Uterus (tissue), 4 donors: ENCODE measurements around the gene PRPF38A. TPM values are rescaled to one million over a fixed set of nuclear protein-coding genes. Genes with fewer than 3 reads are reported as not detected.
"Not testable (repeated sequence)": the region's sequence is repeated elsewhere in the genome, so short reads cannot be mapped to it uniquely, and the experiment has no call there.

Source experiments
- DNase-seq, 2 donors: peaks; one replicate each; pipeline ENCODE4 v3.0.0-alpha.2; 2019 to 2020
- H3K27ac ChIP-seq, 2 donors: fragments of 200-600 bp; sonication (generic); 1 replicate in 1 of 2; 2 replicates in 1 of 2; pipeline ENCODE4 v1.5.1; 2016 to 2018
- H3K27me3 ChIP-seq, 2 donors: fragments of 200-600 bp; sonication (generic); one replicate each; pipeline ENCODE4 v1.5.1; 2018 to 2019; ENCODE audit warnings: control low read depth in 1 of 2
- H3K36me3 ChIP-seq, 2 donors: fragments of 200-600 bp; sonication (generic); one replicate each; pipeline ENCODE4 v1.5.1; 2019; ENCODE audit warnings: control low read depth in 1 of 2
- H3K4me1 ChIP-seq, 2 donors: fragments of 200-600 bp; sonication (generic); one replicate each; pipeline ENCODE4 v1.5.1; 2018 to 2019; ENCODE audit warnings: control low read depth in 1 of 2
- H3K4me3 ChIP-seq, 2 donors: fragments of 200-600 bp; sonication (generic); 1 replicate in 1 of 2; 2 replicates in 1 of 2; pipeline ENCODE4 v1.5.1; 2018 to 2019; ENCODE audit warnings: mild to moderate bottlenecking in 1 of 2
- H3K9me3 ChIP-seq, 2 donors: fragments of 200-600 bp; sonication (generic); one replicate each; pipeline ENCODE4 v1.5.1; 2019; ENCODE audit warnings: control low read depth in 1 of 2
- CTCF ChIP-seq, 4 experiments: fragments of 200-600 bp in 2 of 4; fragments of 450-650 bp in 2 of 4; sonication (generic) in 2 of 4; IDR thresholded peaks; one replicate each; pipeline ENCODE4 v1.5.1; 2016 to 2019; ENCODE audit warnings: antibody characterized with exemption in 4 of 4, mild to moderate bottlenecking in 2 of 4, moderate library complexity in 1 of 4
- POLR2A ChIP-seq, 2 donors: fragments of 450-650 bp; IDR thresholded peaks; one replicate each; pipeline ENCODE4 v1.6.1; 2016; ENCODE audit warnings: antibody characterized with exemption in 2 of 2, mild to moderate bottlenecking in 1 of 2, moderate library complexity in 1 of 2
- intact Hi-C: fragments of 100-400 bp; cut with DNase I; formaldehyde crosslinking; loops from one replicate; pipeline ENCODE4 v1.15.1; 2023; ENCODE audit warnings: low total_unique reads
- total RNA-seq, 4 donors: library from RNA; depleted of rRNA in 3 of 4; stranded (reverse); fragments of >200 nt in 3 of 4; gene quantifications; one replicate each; pipeline versions ENCODE4 v1.1.0 to v1.2.4, GENCODE V29; 2014 to 2023
- donor health status: DM: yes; HTN: yes; CAD: no.

PRPF38A gene
- total RNA-seq, 4 donors from 2014 or later, result 4.6 to 58.2 (median 30.7) TPM

GRCh38 chr1:52368383-52369172 is 35.8 kb upstream of the PRPF38A start:
- Histone ChIP-seq H3K27me3 (no peaks in the 10 kb centered on the region), H3K27ac (no peak overlapping the region), H3K4me1 (no peaks in the 10 kb centered on the region), H3K36me3 (no peaks in the 10 kb centered on the region), H3K4me3 (peak overlapping the region; percentile 13 to 23), H3K9me3 (no peaks in the 10 kb centered on the region)
- intact Hi-C loops, result no loop called here
- no peak for DNase-seq
- TF ChIP-seq POLR2A (IDR thresholded peaks at IDR 0.05) (no peak), CTCF (IDR thresholded peaks at IDR 0.05) (no peak)

GRCh38 chr1:52369851-52370250 is 34.6 kb upstream of the PRPF38A start:
- H3K27me3 ChIP-seq, H3K4me1 ChIP-seq, H3K27ac ChIP-seq, H3K36me3 ChIP-seq, H3K9me3 ChIP-seq, H3K4me3 ChIP-seq, intact Hi-C loops, DNase-seq: not testable (repeated sequence)

GRCh38 chr1:52385376-52385775 is 19.0 kb upstream of the PRPF38A start:
- no peaks in the 10 kb centered on the region for H3K9me3 ChIP-seq
- H3K27ac ChIP-seq, result no peak overlapping the region
- intact Hi-C loops, result no loop called here
- no peak for TF ChIP-seq POLR2A (IDR thresholded peaks at IDR 0.05)
- TF ChIP-seq CTCF (IDR thresholded peaks at IDR 0.05), result no peak
- H3K36me3 ChIP-seq, result no peaks in the 10 kb centered on the region
- H3K27me3 ChIP-seq, result no peaks in the 10 kb centered on the region
- no peaks in the 10 kb centered on the region for H3K4me1 ChIP-seq
- H3K4me3 ChIP-seq, result no peak overlapping the region
- no peak for DNase-seq

- no peaks in the 10 kb centered on the region for H3K36me3 ChIP-seq
- no peaks in the 10 kb centered on the region for H3K4me1 ChIP-seq
- no peaks in the 10 kb centered on the region for H3K9me3 ChIP-seq
- H3K4me3 ChIP-seq, result no peak overlapping the region
- intact Hi-C loops, result no loop called here
- no peaks in the 10 kb centered on the region for H3K27me3 ChIP-seq
- TF ChIP-seq CTCF (IDR thresholded peaks at IDR 0.05) (no peak), POLR2A (IDR thresholded peaks at IDR 0.05) (no peak)
- no peak for DNase-seq
- H3K27ac ChIP-seq, result no peak overlapping the region
These were observed 17.9 kb upstream of the PRPF38A start for GRCh38 chr1:52386458-52386857.

- no peaks in the 10 kb centered on the region for H3K4me1 ChIP-seq
- no peaks in the 10 kb centered on the region for H3K36me3 ChIP-seq
- H3K27me3 ChIP-seq, result no peaks in the 10 kb centered on the region
- no peaks in the 10 kb centered on the region for H3K9me3 ChIP-seq
- DNase-seq, result no peak
- intact Hi-C loops, result no loop called here
- no peak overlapping the region for H3K4me3 ChIP-seq
- no peak overlapping the region for H3K27ac ChIP-seq
- TF ChIP-seq CTCF (IDR thresholded peaks at IDR 0.05), result no peak
These were observed 11.2 kb upstream of the PRPF38A start for GRCh38 chr1:52393174-52393573.
